NCI-H460 (cell line): Measurements from ENCODE around the gene DPP9. TPM values are rescaled to one million over a fixed set of nuclear protein-coding genes. Genes with fewer than 3 reads are reported as not detected.

ENCODE experiments used
- DNase-seq: peaks from one replicate; pipeline ENCODE4 v3.0.0-alpha.2; 2016; ENCODE audit warnings: low read depth; ENCODE audit errors: extremely low read depth
- total RNA-seq: library from RNA; depleted of rRNA; stranded (reverse); fragments of >200 nt; shearing (Covaris generic); gene quantifications from 2 replicates; pipeline ENCODE4 v1.2.3, GENCODE V29; 2014

The DPP9 gene
- total RNA-seq, 1 experiment from 2014 or later: 28.4 TPM

DNA sequence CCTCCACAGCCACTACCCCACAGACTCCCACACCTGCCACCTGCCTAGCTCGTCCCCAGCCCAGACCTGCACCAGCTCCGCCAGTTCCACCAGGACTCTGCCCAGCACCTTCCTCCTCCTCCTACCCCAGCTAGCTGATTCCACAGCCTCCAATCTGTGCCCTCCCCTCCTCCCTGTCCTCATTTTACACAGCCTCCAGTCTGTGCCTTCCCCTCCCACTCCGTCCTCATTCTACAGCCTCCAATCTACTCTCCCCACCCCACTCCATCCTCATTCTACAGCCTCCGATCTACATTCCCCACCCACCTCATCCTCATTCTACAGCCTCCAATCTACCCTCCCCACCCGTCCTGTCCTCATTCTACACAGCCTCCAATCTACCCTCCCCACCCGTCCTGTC is 60.8 kb downstream of the DPP9 start:
- no peak for DNase-seq

DNA sequence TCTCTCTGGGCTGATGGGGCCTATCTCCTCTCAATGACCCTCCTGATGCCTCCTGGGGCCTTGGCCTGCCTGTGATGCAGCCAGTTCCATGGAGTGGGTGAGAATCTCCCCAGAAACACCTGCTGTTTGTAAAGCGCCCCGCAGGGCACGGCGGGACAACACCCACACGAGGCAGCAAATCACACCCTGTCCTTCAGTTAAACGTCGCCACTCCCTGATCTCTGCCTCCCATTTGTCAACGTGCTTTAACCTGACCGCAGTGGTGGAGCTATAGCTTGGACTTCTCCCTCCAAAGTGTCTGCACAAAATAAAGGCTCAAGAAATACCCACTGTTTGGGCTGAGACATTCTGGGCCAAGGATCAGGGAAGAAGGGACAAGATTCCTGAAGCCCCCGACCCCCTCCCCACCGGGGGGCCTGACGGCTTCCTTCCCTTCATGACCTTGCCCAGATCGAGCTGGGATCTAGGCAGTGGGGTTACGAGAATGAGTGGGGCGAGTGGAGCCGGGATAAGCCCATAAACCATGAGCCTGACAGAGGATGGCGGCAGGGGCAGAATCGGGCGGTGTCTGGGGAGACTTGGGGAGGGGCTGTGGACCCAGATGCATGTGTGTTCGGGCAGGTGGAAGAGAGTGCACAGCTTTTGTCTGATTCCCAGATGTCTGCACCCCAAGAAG is 61.5 kb downstream of the DPP9 start:
- DNase-seq: no peak

DNA sequence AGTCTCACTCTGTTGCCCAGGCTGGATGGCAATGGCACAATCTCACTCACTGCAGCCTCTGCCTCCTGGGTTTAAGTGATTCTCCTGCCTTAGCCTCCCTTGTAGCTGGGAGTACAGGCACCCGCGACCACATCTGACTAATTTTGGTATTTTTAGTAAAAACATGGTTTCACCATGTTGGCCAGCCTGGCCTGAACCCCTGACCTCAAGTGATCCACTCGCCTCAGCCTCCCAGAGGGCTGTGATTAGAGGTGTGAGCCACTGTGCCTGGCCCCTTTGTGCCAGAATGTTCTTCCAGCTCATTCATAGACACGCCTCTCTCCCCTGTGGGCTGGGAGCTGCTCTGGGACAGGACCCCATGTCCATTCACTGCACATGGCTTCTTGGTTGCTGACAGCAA is 62.6 kb downstream of the DPP9 start:
- DNase-seq: no peak

DNA sequence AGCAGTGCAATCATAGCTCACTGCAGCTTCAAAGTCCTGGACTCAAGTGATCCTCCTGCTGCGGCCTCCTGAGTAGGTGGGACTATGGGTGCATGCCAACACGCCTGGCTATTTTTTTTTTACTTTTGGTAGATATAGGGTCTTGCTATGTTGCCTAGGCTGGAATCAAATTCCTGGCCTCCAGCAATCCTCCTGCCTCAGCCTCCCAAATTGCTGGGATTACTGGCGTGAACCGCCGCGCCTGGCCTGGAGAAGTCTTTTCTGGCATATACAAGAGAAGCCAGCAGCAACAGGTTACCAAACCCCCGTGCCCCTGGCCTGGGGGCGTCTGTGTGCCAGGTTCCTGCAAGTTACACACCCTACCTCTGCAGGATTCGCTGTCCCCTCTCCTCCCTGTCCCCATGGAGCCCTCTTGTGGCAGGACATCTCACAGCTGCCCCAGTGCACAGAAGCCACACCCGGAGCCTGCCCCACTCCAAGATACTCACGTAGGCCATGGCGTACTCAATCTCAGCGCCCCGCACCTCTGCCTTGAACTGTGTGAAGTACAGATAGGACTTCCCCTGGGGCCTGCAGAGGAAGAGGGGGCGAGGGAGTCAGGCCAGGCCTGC is 63.4 kb downstream of the DPP9 start:
- DNase-seq: peak; percentile 27

- no peak for DNase-seq
Measured at GRCh38 chr19:4657835-4658234, 65.8 kb downstream of the DPP9 start.

DNA sequence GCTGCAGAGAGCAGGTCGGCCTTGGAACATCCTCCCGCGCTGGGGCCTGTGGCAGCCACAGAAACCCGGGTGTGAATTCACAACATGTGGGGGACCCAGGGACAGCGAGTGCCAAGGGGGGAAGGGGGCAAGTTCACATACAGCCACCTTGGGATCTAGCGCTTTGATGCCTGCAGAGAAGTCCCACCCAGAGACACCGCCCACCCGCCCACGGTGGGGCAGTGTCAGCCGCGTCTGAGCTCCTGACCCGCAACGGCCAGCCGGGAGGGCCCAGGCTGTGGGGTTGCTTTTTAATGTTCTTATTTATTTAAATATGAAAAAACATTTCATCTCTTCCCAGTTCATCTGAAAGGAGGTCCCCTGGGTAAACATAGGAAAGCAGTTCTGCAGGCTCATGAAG is 66.4 kb downstream of the DPP9 start:
- DNase-seq: no peak

GRCh38 chr19:4656102-4656501 is 67.5 kb downstream of the DPP9 start:
- DNase-seq: no peak

DNA sequence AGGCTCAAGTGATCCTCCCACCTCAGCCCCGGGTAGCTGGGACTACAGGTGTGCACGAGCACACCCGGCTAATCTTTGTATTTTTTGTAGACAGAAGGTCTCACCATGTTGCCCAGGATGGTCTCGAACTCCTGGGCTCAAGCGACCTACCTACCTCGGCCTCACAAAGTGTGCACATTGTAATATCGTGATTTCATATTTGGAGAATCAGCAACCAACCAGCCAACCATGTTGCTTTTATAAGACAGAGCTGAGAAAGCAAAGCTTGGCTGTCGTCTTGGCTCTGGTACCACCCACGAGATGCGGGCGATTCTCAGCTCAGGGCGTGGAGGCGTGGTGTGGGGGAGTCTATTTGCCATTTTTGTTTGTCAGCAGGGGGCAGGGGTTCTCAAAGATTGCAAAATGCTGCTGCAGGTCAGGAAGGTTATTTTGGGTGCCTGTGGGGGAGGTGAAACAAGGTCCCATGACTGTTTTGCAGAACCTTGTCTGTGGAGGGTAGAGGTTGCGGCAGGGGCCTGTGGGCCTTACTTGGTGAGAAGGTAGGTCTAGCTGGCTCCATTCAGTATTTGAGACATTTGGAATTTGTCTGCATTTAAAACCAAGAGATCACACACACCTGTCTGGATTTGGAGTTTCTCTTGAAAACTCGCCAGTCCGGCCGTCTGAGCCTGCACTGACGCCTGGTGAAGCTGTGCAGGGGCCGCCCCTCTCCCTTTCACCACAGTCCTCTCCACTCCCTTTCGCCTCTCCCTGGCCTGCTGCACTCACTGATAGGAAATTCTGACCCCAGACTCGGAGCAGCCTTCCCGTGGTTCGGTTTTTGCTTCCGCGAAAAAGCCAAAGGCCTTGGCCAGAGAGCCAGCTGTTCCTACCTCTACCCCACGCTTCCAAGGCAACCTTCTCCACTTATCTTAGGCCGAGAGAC is 68.9 kb downstream of the DPP9 start:
- no peak for DNase-seq

- DNase-seq: no peak
Measured at GRCh38 chr19:4653793-4654436, 69.7 kb downstream of the DPP9 start.

- no peak for DNase-seq
Measured at GRCh38 chr19:4652075-4652474, 71.6 kb downstream of the DPP9 start.

- DNase-seq: no peak
Measured at GRCh38 chr19:4650159-4650558, 73.5 kb downstream of the DPP9 start.

- no peak for DNase-seq
Measured at GRCh38 chr19:4649392-4650047, 74.1 kb downstream of the DPP9 start.

- DNase-seq: no peak
Measured at GRCh38 chr19:4647676-4648644, 75.7 kb downstream of the DPP9 start.

DNA sequence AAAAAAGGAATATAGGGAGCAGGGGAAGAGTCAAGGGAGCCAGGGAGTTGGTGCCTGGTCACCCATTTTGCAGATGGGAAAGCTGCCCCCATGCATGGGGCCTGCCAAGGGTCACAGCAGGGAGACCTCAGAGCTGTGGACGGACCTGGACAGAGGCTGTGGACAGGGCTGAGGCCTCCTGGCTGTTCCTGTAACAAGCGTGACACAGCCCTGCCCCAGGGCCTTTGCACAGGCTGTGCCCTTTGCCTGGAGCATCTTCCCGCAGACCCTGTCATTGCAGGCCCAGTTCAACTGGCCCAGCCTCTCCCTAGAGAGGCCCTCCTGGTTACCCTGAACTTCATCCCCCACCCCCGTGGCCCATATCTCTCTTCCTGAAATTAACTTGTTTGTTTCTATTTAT is 77.9 kb downstream of the DPP9 start:
- DNase-seq: no peak

DNA sequence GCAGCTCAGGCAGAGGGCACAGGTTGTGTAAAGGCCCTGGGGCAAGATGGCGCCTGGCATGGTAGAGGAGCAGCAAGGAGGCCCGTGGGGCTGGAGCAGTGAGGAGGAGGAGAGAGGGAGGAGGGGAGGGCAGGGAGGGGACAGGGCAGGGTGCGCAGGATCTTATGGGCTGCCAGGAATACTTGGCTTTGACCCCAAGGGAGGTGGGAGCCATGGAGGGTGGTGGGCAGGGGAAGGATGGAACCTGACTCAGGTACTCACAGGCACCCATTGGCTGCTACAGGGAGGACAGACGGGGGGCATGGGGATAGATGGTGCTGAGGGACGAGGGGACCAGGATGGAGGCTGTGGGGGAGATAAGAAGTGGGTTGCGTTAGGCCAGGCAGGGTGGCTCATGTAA is 81.0 kb downstream of the DPP9 start:
- DNase-seq: no peak

GRCh38 chr19:4641132-4641531 is 82.5 kb downstream of the DPP9 start:
- DNase-seq: no peak

- DNase-seq: no peak
Measured at GRCh38 chr19:4640247-4641000, 83.2 kb downstream of the DPP9 start.

DNA sequence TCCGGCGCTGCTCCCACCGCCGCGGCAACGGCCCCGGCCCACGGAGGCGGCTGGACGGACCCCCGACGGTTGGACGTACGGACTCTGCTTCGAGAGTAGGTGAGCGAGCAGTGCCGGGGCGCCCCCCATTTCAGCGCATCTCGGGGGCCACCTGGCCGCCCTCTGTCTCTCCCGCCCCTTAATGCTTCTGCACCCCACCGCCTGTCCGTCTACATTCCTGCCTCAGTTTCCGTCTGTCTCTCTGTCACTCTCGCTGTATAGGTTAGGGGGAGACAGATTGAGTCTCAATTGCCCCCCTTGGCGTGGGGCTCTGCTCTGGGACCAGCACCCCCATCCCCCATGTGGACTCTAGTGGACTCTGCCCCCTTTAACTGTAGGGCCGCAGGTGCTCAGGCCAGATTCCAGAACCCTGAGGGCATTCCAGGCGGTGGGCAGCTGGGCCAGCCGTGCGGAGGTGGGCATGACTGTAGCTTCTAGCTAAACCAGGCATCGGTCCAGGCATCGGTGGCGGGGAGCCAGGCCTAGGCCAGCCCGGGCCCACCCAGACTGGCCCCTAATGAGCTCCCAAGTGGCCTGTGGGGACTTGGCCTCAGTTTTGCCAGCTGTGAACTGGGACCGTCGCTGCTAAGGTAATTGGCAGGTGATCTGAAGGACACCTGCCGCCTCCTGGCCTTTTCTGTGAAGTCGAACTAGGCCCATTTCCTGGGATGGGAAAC is 84.0 kb downstream of the DPP9 start:
- DNase-seq: no peak
